K562 (cell line): ENCODE data around the gene HTR3C. TPM values are rescaled to one million over a fixed set of nuclear protein-coding genes. Genes with fewer than 3 reads are reported as not detected.

Source experiments
- ATAC-seq: fragments of 200-7000 bp; cut with Tn5 transposase; 3 replicates; pipeline ENCODE4 v1.9.1; 2020; ENCODE audit warnings: moderate library complexity
- BruUV-seq: library from RNA; stranded (reverse); fragments of 400-500 nt; replicated peaks from 2 replicates; lab custom pipeline; 2021; lab: Mats Ljungman, UMichigan
- CTCF ChIA-PET: fragments of 300-600 bp; formaldehyde crosslinking; extraction: SDS; loops from one replicate; lab custom pipeline; 2021; ENCODE audit warnings: low intra/inter-chr PET ratio; lab: Yijun Ruan, JAX
- POLR2A ChIA-PET: fragments of 300-600, 350-650 bp; sonication (Branson Sonifier 250); formaldehyde crosslinking; extraction: SDS; loops from one replicate; lab custom pipeline; 2021; ENCODE audit warnings: antibody characterized with exemption, inconsistent platforms; lab: Yijun Ruan, JAX
- DNase-seq, 4 experiments: peaks; one replicate each; pipeline versions ENCODE4 v3.0.0 to v3.0.0-alpha.2; 2011 to 2018; ENCODE audit warnings: low spot score in 3 of 4, mixed read lengths in 3 of 4; ENCODE audit errors: extremely low read depth in 1 of 4
- FAIRE-seq: peaks from 2 replicates; lab custom pipeline; 2011; peaks lifted over from hg19 to GRCh38; lab: Jason Lieb, UNC
- H2AFZ ChIP-seq: 2 replicates; pipeline ENCODE4 v1.6.0; 2011; ENCODE audit warnings: low read depth, low read length, control low read depth, inconsistent platforms
- H3K27ac ChIP-seq: fragments of 200-600 bp; 3 replicates; pipeline ENCODE4 v1.8.0; 2011; ENCODE audit warnings: low read depth, mild to moderate bottlenecking, control low read depth, inconsistent platforms, low read length, moderate library complexity, mixed read lengths; ENCODE audit errors: extremely low read depth
- H3K27me3 ChIP-seq, 2 experiments: fragments of 300-600 bp in 1 of 2; 2 replicates in 1 of 2; 3 replicates in 1 of 2; pipeline versions ENCODE4 v1.6.0 to v1.8.0; 2011; ENCODE audit warnings: inconsistent platforms in 2 of 2, low read length in 2 of 2, mild to moderate bottlenecking in 1 of 2, mixed read lengths in 1 of 2, moderate library complexity in 1 of 2; ENCODE audit not compliant: control insufficient read depth in 2 of 2, insufficient read depth in 2 of 2
- H3K36me3 ChIP-seq: fragments of 300-600 bp; 3 replicates; pipeline ENCODE4 v1.8.0; 2011; ENCODE audit warnings: mild to moderate bottlenecking, low read length, inconsistent platforms; ENCODE audit not compliant: control insufficient read depth, insufficient read depth
- H3K4me1 ChIP-seq, 2 experiments: fragments of 200-600 bp in 1 of 2; replicated peaks in 1 of 2; 2 replicates in 1 of 2; 3 replicates in 1 of 2; pipeline versions ENCODE4 v1.5.1 to v1.8.0; 2011; ENCODE audit warnings: inconsistent platforms in 2 of 2, low read length in 2 of 2, mild to moderate bottlenecking in 1 of 2, mixed read lengths in 1 of 2, moderate library complexity in 1 of 2; ENCODE audit not compliant: control insufficient read depth in 2 of 2, insufficient read depth in 2 of 2
- H3K4me2 ChIP-seq: 2 replicates; pipeline ENCODE4 v1.6.1; 2011; ENCODE audit warnings: low read length, control low read depth, inconsistent platforms, mixed read lengths; ENCODE audit not compliant: insufficient read depth
- H3K4me3 ChIP-seq: fragments of 200-600 bp; sonication (generic), shearing (Covaris generic); 2 replicates; pipeline ENCODE4 v1.5.1; 2016; ENCODE audit warnings: control low read depth, inconsistent platforms
- H3K79me2 ChIP-seq: fragments of 200-600 bp; 3 replicates; pipeline ENCODE4 v1.8.0; 2011; ENCODE audit warnings: low read length, inconsistent platforms; ENCODE audit not compliant: control insufficient read depth, insufficient read depth
- H3K9ac ChIP-seq, 2 experiments: 2 replicates each; pipeline versions ENCODE4 v1.6.0 to v1.6.1; 2011; ENCODE audit warnings: low read depth in 2 of 2, low read length in 2 of 2, control low read depth in 1 of 2, inconsistent platforms in 1 of 2, mild to moderate bottlenecking in 1 of 2, mixed read lengths in 1 of 2; ENCODE audit not compliant: insufficient read depth in 1 of 2
- H3K9me1 ChIP-seq: one replicate; pipeline ENCODE4 v1.6.0; 2011; ENCODE audit warnings: inconsistent platforms, mild to moderate bottlenecking, low read length, moderate library complexity; ENCODE audit not compliant: control insufficient read depth, insufficient read depth
- H3K9me3 ChIP-seq: replicated peaks from 2 replicates; pipeline ENCODE4 v1.5.1; 2011; ENCODE audit warnings: low read depth, low read length, inconsistent platforms; ENCODE audit not compliant: control insufficient read depth, insufficient read depth
- H4K20me1 ChIP-seq: replicated peaks from 2 replicates; pipeline ENCODE4 v1.6.1; 2011; ENCODE audit warnings: low read length, inconsistent platforms, mixed read lengths; ENCODE audit not compliant: control insufficient read depth, insufficient read depth
- CC2D1A ChIP-seq: fragments of 450-650 bp; IDR thresholded peaks from 2 replicates; pipeline ENCODE4 v1.6.1; 2017; ENCODE audit warnings: mild to moderate bottlenecking
- NEUROD1 ChIP-seq: fragments of 150-350 bp; IDR thresholded peaks from 2 replicates; pipeline ENCODE4 v1.6.1; 2014; ENCODE audit warnings: borderline replicate concordance, low read length, low read depth; ENCODE audit not compliant: partially characterized antibody
- ZNF224 ChIP-seq: sonication (generic); formaldehyde crosslinking; IDR thresholded peaks from 2 replicates; pipeline ENCODE4 v1.8.0; 2022; ENCODE audit warnings: mild to moderate bottlenecking, missing genetic modification reagents
- WGBS: fragments of 100-300 bp; shearing (Covaris generic); methylation state at CpG from one replicate; pipeline ENCODE4 v1.1.6; 2016; ENCODE audit warnings: low coverage, mixed read lengths; ENCODE audit not compliant: insufficient coverage; ENCODE audit errors: missing lambda C conversion rate; 5-methylcytosine and 5-hydroxymethylcytosine counted together
- in situ Hi-C: fragments of 300-500 bp; cut with MboI; formaldehyde crosslinking; loops from 4 replicates; pipeline ENCODE4 v1.15.0; 2018; ENCODE audit warnings: inconsistent platforms, mixed read lengths
- intact Hi-C: fragments of 100-400 bp; cut with micrococcal nuclease; formaldehyde crosslinking; loops from 2 replicates; pipeline ENCODE4 v1.14.2; 2022
- polyA plus RNA-seq, 8 experiments: library from polyadenylated mRNA; depleted of rRNA in 4 of 8; stranded (reverse) in 5 of 8; unstranded in 3 of 8; fragments of >200 nt; fragmentation: Nextera tagmentation in 2 of 8; fragmentation: Illumina TruSeq in 1 of 8; extraction: Ambion mirVana in 2 of 8; extraction: Trizol in 1 of 8; gene quantifications; 2 replicates each; pipeline versions ENCODE4 v1.2.1 to v1.2.3, GENCODE V29; 2011 to 2014; ENCODE audit warnings: inconsistent platforms in 1 of 8, missing spikeins in 1 of 8
- total RNA-seq, 7 experiments: library from RNA; depleted of rRNA in 6 of 7; stranded (reverse); fragments of >200 nt in 6 of 7; fragmentation: Illumina TruSeq in 2 of 7; extraction: Trizol in 2 of 7; gene quantifications; 2 replicates each; pipeline versions ENCODE4 v1.2.1 to v1.2.3, GENCODE V29; 2011 to 2021; ENCODE audit warnings: low replicate concordance in 1 of 7
- TF ChIP-seq, protein P1 (sequence below): fragments of 250-450 bp; sonication (Bioruptor Pico); IDR thresholded peaks from 2 replicates; pipeline ENCODE4 v1.4.0; 2020; ENCODE audit warnings: mild to moderate bottlenecking, moderate library complexity
- TF ChIP-seq, protein P2 (sequence below): sonication (generic); formaldehyde crosslinking; IDR thresholded peaks from 2 replicates; pipeline ENCODE4 v1.8.0; 2022; ENCODE audit warnings: mild to moderate bottlenecking, missing genetic modification reagents

HTR3C gene
- total and polyA plus RNA-seq, 9 of the 15 experiments (the other 6 are each of a cell fraction or from before 2014, with no cell fraction given), result 0.04 to 0.06 TPM; not detected in 7

- TF ChIP-seq NEUROD1 (no peak), ZNF224 (no peak), CC2D1A (no peak)
- TF ChIP-seq, protein P1, sequence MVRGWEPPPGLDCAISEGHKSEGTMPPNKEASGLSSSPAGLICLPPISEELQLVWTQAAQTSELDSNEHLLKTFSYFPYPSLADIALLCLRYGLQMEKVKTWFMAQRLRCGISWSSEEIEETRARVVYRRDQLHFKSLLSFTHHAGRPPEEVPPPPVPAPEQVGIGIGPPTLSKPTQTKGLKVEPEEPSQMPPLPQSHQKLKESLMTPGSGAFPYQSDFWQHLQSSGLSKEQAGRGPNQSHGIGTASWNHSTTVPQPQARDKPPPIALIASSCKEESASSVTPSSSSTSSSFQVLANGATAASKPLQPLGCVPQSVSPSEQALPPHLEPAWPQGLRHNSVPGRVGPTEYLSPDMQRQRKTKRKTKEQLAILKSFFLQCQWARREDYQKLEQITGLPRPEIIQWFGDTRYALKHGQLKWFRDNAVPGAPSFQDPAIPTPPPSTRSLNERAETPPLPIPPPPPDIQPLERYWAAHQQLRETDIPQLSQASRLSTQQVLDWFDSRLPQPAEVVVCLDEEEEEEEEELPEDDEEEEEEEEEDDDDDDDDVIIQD (CRISPR knock-in tag), result no peak
- TF ChIP-seq, protein P2, sequence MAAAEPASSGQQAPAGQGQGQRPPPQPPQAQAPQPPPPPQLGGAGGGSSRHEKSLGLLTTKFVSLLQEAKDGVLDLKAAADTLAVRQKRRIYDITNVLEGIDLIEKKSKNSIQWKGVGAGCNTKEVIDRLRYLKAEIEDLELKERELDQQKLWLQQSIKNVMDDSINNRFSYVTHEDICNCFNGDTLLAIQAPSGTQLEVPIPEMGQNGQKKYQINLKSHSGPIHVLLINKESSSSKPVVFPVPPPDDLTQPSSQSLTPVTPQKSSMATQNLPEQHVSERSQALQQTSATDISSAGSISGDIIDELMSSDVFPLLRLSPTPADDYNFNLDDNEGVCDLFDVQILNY, result no peak
- ChIA-PET POLR2A (no interaction called here), CTCF (no interaction called here)
- no peak overlapping the region for H3K9ac ChIP-seq
- H3K36me3 ChIP-seq, result no peaks in the 10 kb centered on the region
- peaks cover 0 to 5% of the 10 kb centered on the region in 2 experiments; a peak in 2 of 5 replicates for H3K27me3 ChIP-seq
- in situ Hi-C loops (no loop called here), intact Hi-C loops (no loop called here)
- no peaks in the 10 kb centered on the region for H3K9me1 ChIP-seq
- no TSS peak for BruUV-seq
- no peak overlapping the region for H3K4me3 ChIP-seq
- no peaks in the 10 kb centered on the region for H4K20me1 ChIP-seq
- no peak overlapping the region for H3K27ac ChIP-seq
- ATAC-seq (no peak), DNase-seq (no peak), FAIRE-seq (no peak)
- H3K9me3 ChIP-seq, result no peaks in the 10 kb centered on the region
- WGBS, result 32% methylated on average over 5 of the region's 5 CpGs
- H3K4me1 ChIP-seq, result no peaks in the 10 kb centered on the region
- no peak overlapping the region for H2AFZ ChIP-seq
- no peaks in the 10 kb centered on the region for H3K79me2 ChIP-seq
- H3K4me2 ChIP-seq, result no peak overlapping the region
Observed at GRCh38 chr3:184039414-184039813, 13.4 kb upstream of the HTR3C start.
